ENCODE measurements around the gene ACOT11. TPM values are rescaled to one million over a fixed set of nuclear protein-coding genes. Genes with fewer than 3 reads are reported as not detected.

The ACOT11 gene
- total and polyA plus RNA-seq, 9 of the 15 experiments (the other 6 are each of a cell fraction or from before 2014, with no cell fraction given), result 0.04 to 1.2 (median 0.64) TPM; not detected in 2

DNA sequence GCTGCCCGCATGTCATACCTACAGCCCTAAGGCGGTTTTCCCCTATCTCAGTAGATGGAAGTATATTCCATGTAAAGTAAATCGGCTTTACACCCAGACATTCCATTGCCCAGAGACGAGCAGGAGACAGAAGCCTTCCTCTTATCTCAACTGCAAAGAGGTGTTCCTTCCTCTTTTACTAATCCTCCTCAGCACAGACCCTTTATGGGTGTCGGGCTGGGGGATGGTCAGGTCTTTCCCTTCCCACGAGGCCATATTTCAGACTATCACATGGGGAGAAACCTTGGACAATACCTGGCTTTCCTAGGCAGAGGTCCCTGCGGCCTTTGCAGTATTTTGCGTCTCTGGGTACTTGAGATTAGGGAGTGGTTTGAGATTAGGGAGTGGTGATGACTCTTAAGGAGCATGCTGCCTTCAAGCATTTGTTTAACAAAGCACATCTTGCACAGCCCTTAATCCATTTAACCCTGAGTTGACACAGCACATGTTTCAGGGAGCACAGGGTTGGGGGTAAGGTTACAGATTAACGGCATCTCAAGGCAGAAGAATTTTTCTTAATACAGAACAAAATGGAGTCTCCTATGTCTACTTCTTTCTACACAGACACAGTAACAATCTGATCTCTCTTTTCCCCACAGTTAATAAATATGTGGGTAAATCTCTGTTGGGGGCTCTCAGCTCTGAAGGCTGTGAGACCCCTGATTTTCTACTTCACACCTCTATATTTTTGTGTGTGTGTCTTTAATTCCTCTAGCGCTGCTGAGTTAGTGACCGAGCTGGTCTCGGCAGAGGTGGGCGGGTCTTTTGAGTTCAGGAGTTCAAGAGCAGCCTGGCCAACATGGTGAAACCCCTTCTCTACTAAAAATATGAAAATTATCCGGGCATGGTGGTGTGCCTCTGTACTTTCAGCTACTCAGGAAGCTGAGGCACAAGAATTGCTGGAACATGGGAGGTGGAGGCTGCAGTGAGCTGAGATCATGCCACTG lies 88.7 kb downstream of the ACOT11 start (continued):
- TF ChIP-seq, protein P1, sequence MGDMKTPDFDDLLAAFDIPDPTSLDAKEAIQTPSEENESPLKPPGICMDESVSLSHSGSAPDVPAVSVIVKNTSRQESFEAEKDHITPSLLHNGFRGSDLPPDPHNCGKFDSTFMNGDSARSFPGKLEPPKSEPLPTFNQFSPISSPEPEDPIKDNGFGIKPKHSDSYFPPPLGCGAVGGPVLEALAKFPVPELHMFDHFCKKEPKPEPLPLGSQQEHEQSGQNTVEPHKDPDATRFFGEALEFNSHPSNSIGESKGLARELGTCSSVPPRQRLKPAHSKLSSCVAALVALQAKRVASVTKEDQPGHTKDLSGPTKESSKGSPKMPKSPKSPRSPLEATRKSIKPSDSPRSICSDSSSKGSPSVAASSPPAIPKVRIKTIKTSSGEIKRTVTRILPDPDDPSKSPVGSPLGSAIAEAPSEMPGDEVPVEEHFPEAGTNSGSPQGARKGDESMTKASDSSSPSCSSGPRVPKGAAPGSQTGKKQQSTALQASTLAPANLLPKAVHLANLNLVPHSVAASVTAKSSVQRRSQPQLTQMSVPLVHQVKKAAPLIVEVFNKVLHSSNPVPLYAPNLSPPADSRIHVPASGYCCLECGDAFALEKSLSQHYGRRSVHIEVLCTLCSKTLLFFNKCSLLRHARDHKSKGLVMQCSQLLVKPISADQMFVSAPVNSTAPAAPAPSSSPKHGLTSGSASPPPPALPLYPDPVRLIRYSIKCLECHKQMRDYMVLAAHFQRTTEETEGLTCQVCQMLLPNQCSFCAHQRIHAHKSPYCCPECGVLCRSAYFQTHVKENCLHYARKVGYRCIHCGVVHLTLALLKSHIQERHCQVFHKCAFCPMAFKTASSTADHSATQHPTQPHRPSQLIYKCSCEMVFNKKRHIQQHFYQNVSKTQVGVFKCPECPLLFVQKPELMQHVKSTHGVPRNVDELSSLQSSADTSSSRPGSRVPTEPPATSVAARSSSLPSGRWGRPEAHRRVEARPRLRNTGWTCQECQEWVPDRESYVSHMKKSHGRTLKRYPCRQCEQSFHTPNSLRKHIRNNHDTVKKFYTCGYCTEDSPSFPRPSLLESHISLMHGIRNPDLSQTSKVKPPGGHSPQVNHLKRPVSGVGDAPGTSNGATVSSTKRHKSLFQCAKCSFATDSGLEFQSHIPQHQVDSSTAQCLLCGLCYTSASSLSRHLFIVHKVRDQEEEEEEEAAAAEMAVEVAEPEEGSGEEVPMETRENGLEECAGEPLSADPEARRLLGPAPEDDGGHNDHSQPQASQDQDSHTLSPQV (IDR thresholded peaks at IDR 0.05), result peak; percentile 89
- peak; percentile 80; the same call in 1 of the 2 replicates for TF ChIP-seq TCF3 (CRISPR knock-in tag; IDR thresholded peaks at IDR 0.05)
- peak; percentile 42; the same call in 1 of the 2 replicates for TF ChIP-seq SMARCC2 (IDR thresholded peaks at IDR 0.05; ENCODE audit: low read depth)
- 0 out of 2 replicates have a peak, but pooled peaks have one; percentile 23 for TF ChIP-seq HDAC2 (IDR thresholded peaks at IDR 0.05)
- 0 out of 2 replicates have a peak, but pooled peaks have one; percentile 61 for TF ChIP-seq ZBTB17 (CRISPR knock-in tag; IDR thresholded peaks at IDR 0.05)
- TF ChIP-seq ARID1B (IDR thresholded peaks at IDR 0.05), result peak; percentile 78
- 0 out of 4 replicates have a peak, but pooled peaks of 1 of the 2 experiments have one; percentile 14 for TF ChIP-seq NONO (IDR thresholded peaks at IDR 0.05; ENCODE audit: low read depth in 2 of 2, low read length in 1 of 2)
- peak; percentile 74 for TF ChIP-seq LEF1 (IDR thresholded peaks at IDR 0.05)
- peak; percentile 50; the same call in 1 of the 2 replicates for TF ChIP-seq CXXC5 (CRISPR knock-in tag; IDR thresholded peaks at IDR 0.05)
- TF ChIP-seq SMAD4 (CRISPR knock-in tag; conservative IDR thresholded peaks at IDR 0.05), result peak; percentile 85
- peak; percentile 62 for TF ChIP-seq NCOR1 (IDR thresholded peaks at IDR 0.05)
- peak; percentile 55 for TF ChIP-seq CBFA2T2 (conservative IDR thresholded peaks at IDR 0.05)
- TF ChIP-seq, protein P2, sequence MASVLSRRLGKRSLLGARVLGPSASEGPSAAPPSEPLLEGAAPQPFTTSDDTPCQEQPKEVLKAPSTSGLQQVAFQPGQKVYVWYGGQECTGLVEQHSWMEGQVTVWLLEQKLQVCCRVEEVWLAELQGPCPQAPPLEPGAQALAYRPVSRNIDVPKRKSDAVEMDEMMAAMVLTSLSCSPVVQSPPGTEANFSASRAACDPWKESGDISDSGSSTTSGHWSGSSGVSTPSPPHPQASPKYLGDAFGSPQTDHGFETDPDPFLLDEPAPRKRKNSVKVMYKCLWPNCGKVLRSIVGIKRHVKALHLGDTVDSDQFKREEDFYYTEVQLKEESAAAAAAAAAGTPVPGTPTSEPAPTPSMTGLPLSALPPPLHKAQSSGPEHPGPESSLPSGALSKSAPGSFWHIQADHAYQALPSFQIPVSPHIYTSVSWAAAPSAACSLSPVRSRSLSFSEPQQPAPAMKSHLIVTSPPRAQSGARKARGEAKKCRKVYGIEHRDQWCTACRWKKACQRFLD (CRISPR knock-in tag; IDR thresholded peaks at IDR 0.05), result 0 out of 2 replicates have a peak, but pooled peaks have one; percentile 36
- TF ChIP-seq, protein P3, sequence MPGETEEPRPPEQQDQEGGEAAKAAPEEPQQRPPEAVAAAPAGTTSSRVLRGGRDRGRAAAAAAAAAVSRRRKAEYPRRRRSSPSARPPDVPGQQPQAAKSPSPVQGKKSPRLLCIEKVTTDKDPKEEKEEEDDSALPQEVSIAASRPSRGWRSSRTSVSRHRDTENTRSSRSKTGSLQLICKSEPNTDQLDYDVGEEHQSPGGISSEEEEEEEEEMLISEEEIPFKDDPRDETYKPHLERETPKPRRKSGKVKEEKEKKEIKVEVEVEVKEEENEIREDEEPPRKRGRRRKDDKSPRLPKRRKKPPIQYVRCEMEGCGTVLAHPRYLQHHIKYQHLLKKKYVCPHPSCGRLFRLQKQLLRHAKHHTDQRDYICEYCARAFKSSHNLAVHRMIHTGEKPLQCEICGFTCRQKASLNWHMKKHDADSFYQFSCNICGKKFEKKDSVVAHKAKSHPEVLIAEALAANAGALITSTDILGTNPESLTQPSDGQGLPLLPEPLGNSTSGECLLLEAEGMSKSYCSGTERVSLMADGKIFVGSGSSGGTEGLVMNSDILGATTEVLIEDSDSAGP (CRISPR knock-in tag; IDR thresholded peaks at IDR 0.05), result peak; percentile 65; the same call in 1 of the 2 replicates
- TF ChIP-seq, protein P4, sequence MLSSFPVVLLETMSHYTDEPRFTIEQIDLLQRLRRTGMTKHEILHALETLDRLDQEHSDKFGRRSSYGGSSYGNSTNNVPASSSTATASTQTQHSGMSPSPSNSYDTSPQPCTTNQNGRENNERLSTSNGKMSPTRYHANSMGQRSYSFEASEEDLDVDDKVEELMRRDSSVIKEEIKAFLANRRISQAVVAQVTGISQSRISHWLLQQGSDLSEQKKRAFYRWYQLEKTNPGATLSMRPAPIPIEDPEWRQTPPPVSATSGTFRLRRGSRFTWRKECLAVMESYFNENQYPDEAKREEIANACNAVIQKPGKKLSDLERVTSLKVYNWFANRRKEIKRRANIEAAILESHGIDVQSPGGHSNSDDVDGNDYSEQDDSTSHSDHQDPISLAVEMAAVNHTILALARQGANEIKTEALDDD (IDR thresholded peaks at IDR 0.05), result peak; percentile 46; the same call in 1 of the 2 replicates
